Measurements from ENCODE around the gene LATS1. TPM values are rescaled to one million over a fixed set of nuclear protein-coding genes. Genes with fewer than 3 reads are reported as not detected.

Gene LATS1
- total RNA-seq: 11.0 and 11.5 TPM in 2 replicates

DNA sequence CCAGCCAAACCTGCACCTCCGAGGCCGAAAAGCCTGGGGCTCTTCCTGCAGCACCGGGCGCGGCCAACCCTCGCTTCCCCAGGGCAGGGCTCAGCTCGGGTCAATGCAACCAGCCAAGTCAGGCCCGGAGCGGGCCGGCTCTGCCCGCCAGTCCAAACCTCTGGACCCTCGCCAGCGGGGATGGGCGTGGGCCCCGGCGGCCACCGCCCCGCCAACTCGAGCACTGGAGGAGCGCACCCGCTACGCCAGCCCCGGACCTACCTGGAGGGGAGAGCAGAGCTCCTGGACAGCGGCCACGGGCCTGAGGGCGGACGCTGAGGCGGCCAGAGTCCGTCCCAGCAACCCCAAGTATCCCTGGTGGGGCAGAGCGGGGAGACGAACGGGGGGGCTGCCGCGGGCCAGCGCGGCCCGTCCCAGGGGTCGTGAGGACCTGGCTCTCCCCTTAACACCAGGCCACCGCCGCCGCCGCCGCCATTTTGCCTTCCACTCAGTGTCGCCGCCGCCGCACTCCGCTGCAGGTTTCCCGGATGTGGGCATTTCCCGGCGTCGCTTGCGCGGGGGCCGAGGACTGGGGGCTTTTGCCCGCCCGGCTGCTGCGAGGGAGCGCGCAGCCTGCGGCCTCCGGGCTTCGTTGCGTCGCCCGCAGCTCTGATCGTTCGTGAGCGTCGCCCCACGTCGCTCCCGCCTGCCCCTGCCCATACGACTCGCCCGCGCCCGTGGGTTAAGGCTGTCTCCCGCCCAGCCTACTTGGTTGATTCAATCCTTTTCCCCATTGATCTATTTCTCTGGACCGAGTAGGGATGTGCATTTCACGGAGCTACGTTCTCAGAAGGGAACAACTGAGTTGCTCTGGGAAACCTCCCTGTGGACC is at the start of gene LATS1:
LATS1 (minus strand) TSS at position 514 of the 871 bp plus-strand sequence. CDS start 15,975 bp downstream, outside the sequence.

DNA sequence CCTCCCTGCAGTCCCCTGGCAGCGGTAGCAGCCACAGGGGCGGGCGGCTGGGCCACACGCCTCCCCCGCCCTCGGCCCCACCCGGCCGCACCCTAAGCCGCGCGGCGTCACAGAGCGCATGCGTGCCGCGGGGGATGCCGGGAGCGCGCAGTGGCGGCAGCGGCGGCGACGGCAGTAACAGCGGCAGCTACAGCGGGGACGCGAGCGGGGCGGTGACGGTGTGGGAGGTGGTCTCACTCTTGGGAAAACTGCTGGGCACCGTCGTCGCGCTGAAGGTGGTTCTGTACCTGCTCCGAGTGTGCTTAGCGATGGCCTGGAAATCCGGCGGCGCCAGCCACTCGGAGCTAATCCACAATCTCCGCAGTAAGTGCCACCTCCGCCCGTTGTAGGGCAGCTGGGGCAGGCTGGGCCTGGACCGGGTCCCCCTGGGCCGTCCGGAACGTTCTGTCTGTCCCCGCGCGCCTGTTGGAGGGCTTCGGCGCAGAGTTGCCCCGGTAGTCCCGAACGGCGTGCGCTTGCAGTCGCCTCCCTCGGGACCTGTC is 31.8 kb upstream of the LATS1 start, which contains the start of gene PCMT1:
PCMT1 (plus strand) TSS at position 148 of the 542 bp plus-strand sequence; CDS start at position 309, 161 bp downstream.

DNA sequence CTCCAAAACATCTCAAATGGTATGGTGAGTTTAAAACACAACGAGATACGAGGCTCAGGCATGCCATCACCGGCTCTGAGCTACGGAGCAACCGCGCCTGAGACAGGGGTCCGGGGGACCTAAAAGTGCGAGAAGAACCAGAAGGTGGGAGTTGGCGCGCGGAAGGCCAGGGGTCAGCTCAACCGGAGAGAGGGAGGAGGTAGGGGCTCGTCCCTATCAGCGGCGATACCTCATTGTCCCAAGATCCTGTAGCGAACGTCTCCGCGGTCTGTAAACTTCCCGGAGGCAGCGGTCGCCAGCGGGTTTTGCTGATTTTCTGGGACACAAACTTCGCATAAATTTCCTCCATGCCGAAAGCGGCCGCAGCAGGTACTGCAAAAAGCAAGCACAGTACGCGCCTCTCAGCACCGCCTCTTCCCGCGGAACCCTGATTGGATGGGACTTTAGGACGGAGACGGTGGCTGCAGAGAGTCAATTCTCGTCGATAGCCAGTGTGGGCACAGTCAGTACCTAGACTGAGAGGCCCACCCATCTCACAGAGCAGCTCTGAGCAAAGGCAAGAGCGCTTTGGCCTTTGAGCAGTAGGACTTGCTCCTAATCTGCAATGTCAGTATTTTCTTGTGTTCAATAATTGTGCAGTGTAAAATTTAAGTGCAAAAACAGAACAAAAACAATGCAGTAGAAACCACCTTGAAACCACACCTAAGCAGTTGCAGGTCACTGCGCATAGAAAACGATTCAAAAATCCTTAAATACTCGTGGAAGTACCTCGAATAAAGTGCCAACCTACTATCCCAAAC is 28.4 kb upstream of the LATS1 start, which contains the start of gene NUP43:
NUP43 (minus strand) TSS at position 383 of the 800 bp plus-strand sequence; CDS start at position 349, 34 bp downstream.

DNA sequence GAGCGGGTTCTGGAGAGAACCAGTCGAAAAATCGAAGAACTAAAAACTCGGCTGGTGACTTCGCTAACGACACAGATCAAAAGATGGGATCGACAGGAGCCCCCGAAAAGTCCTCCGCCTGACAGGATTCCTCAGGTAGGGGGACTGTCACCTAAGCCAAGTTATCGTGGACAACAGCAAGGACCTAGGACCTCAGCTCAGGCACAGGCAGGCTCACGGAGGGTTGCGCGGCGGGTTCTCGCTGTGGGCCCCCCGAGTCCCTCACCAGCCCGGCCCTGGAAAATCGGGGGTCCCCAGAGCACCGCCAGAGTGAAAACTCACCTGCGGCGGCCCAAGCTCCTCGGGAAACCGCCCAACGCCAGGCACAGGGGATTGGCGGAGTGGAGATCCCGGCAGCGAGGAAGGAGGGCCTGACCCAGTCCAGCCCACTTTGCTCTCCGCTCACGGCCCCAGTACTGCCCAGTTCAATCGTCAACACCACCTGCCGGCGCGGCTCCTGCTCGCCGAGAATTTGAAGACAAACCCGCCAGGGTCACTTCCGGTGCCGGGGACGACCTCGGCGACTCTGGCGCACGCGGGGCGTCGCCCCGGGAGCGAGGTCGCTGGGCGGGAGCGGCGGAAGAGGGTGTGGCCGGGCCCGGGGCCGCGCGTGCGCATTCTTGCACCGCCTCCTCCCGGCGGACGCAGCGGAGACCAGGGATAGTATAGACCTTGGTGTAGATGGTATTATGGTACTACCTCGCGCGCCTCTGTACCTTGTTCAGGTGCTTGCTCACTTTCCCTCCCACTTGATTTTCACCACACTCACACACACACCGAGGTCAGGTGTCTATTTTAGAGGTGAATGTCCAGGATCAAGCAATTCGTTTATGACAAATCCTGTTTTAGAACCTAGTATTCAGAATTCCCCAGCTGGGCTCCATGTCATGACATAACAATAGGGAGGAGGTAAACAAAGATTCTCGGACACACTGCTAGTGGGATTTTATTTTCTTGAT is 69.5 kb downstream of the LATS1 start, which contains the start of gene KATNA1:
KATNA1 (minus strand) TSS at position 567 of the 998 bp plus-strand sequence. CDS start 10,167 bp downstream, outside the sequence.

Other genes starting within 250 kb of the LATS1 start
- 0.05 TPM in 1 of 2 replicates, not detected in the other for gene ZC3H12D, start 233.1 kb downstream of the LATS1 start, total RNA-seq
- 19.1 and 19.3 TPM in 2 replicates for gene PPIL4, start 172.1 kb downstream of the LATS1 start, total RNA-seq
- 35.1 and 35.6 TPM in 2 replicates for gene GINM1, start 151.7 kb downstream of the LATS1 start, total RNA-seq
- gene KATNA1, start 69.4 kb downstream of the LATS1 start, total RNA-seq: 19.3 and 20.9 TPM in 2 replicates
- 24.9 and 28.5 TPM in 2 replicates for gene NUP43, start 28.4 kb upstream of the LATS1 start, total RNA-seq
- gene PCMT1, start 31.6 kb upstream of the LATS1 start, total RNA-seq: 139 and 140 TPM in 2 replicates
- gene LRP11, start 146.3 kb upstream of the LATS1 start, total RNA-seq: 17.5 and 18.4 TPM in 2 replicates
- 0.80 and 0.94 TPM in 2 replicates for gene RAET1E, start 180.0 kb upstream of the LATS1 start, total RNA-seq
- 0.27 and 0.34 TPM in 2 replicates for gene RAET1G, start 205.0 kb upstream of the LATS1 start, total RNA-seq
- gene ULBP2, start 223.9 kb upstream of the LATS1 start, total RNA-seq: 19.0 and 21.4 TPM in 2 replicates
- gene ULBP1, start 245.8 kb upstream of the LATS1 start, total RNA-seq: 0.87 and 0.94 TPM in 2 replicates